HCT116 (cell line): ENCODE measurements around the gene SP110. TPM values are rescaled to one million over a fixed set of nuclear protein-coding genes. Genes with fewer than 3 reads are reported as not detected.

Experiments used
- ATAC-seq: fragments of 200-7000 bp; cut with Tn5 transposase; 2 replicates; pipeline ENCODE4 v1.9.1; 2020; ENCODE audit warnings: mild to moderate bottlenecking, moderate library complexity
- BruUV-seq: library from RNA; stranded (reverse); fragments of 400-500 nt; replicated peaks from 2 replicates; lab custom pipeline; 2021; lab: Mats Ljungman, UMichigan
- CTCF ChIA-PET: fragments of 300-600 bp; sonication (Branson Sonifier 250); formaldehyde crosslinking; loops from one replicate; lab custom pipeline; 2021; ENCODE audit warnings: antibody characterized with exemption; lab: Charles Lee
- POLR2A ChIA-PET: fragments of 300-600, 350-600 bp; sonication (Branson Sonifier 250); formaldehyde crosslinking; loops from one replicate; lab custom pipeline; 2021; ENCODE audit warnings: antibody characterized with exemption; lab: Charles Lee
- RAD21 ChIA-PET, 2 experiments: fragments of 300-600 bp; sonication (Branson Sonifier 250); formaldehyde crosslinking; loops; one replicate each; lab custom pipeline; 2023; ENCODE audit warnings: low total read pairs in 2 of 2; ENCODE audit not compliant: uncharacterized antibody in 2 of 2, unreplicated experiment in 2 of 2, low non-redundant PET in 1 of 2; lab: Charles Lee
- DNase-seq: peaks from one replicate; pipeline ENCODE4 v3.0.0-alpha.2; 2010; ENCODE audit warnings: low read depth, low spot score
- H2AFZ ChIP-seq: fragments of 200-600 bp; shearing (Covaris generic), sonication (generic); 2 replicates; pipeline ENCODE4 v1.6.1; 2017; ENCODE audit warnings: low read depth, mixed run types, mixed read lengths, antibody characterized with exemption, low read length; ENCODE audit not compliant: poor library complexity, severe bottlenecking
- H3K27ac ChIP-seq: 2 replicates; pipeline ENCODE4 v1.5.1; 2012; ENCODE audit warnings: low read depth, low read length
- H3K27me3 ChIP-seq: fragments of 200-600 bp; sonication (generic); 2 replicates; pipeline ENCODE4 v1.6.1; 2016; ENCODE audit warnings: mixed run types, low read length, mixed read lengths; ENCODE audit not compliant: insufficient read depth
- H3K36me3 ChIP-seq, 2 experiments: fragments of 200-500 bp in 1 of 2; fragments of 200-600 bp in 1 of 2; sonication (Bioruptor generic) in 1 of 2; sonication (generic) in 1 of 2; 2 replicates each; pipeline versions ENCODE4 v1.5.1 to v1.6.1; 2014 to 2016; ENCODE audit warnings: low read length in 2 of 2, inconsistent platforms in 1 of 2, mixed read lengths in 1 of 2, mixed run types in 1 of 2; ENCODE audit not compliant: insufficient read depth in 2 of 2, control insufficient read depth in 1 of 2
- H3K4me1 ChIP-seq, 2 experiments: fragments of 200-600 bp in 1 of 2; sonication (generic) in 1 of 2; 2 replicates each; pipeline versions ENCODE4 v1.5.1 to v1.6.1; 2012 to 2017; ENCODE audit warnings: low read length in 2 of 2, inconsistent platforms in 1 of 2, mild to moderate bottlenecking in 1 of 2, mixed read lengths in 1 of 2, mixed run types in 1 of 2, moderate library complexity in 1 of 2; ENCODE audit not compliant: insufficient read depth in 2 of 2, control insufficient read depth in 1 of 2
- H3K4me2 ChIP-seq: fragments of 200-600 bp; sonication (generic); 2 replicates; pipeline ENCODE4 v1.6.1; 2017; ENCODE audit warnings: mixed run types, low read length, mixed read lengths
- H3K4me3 ChIP-seq, 2 experiments: fragments of 200-600 bp in 1 of 2; sonication (generic) in 1 of 2; replicated peaks in 1 of 2; 2 replicates each; pipeline ENCODE4 v1.5.1; 2011 to 2016; ENCODE audit warnings: low read length in 2 of 2, control low read depth in 1 of 2, low read depth in 1 of 2, mild to moderate bottlenecking in 1 of 2, mixed read lengths in 1 of 2, mixed run types in 1 of 2
- H3K79me2 ChIP-seq: fragments of 200-600 bp; sonication (generic); 2 replicates; pipeline ENCODE4 v1.6.1; 2017; ENCODE audit warnings: mild to moderate bottlenecking, mixed run types, low read length, moderate library complexity, mixed read lengths; ENCODE audit not compliant: insufficient read depth
- H3K9ac ChIP-seq: fragments of 200-600 bp; sonication (generic); 2 replicates; pipeline ENCODE4 v1.6.1; 2016; ENCODE audit warnings: low read length, mixed read lengths
- H3K9me2 ChIP-seq: fragments of 200-600 bp; sonication (generic), shearing (Covaris generic); 2 replicates; pipeline ENCODE4 v1.6.1; 2017; ENCODE audit warnings: mixed run types, mild to moderate bottlenecking, moderate library complexity; ENCODE audit not compliant: insufficient read depth
- H3K9me3 ChIP-seq, 2 experiments: fragments of 200-500 bp in 1 of 2; fragments of 200-600 bp in 1 of 2; sonication (Bioruptor generic) in 1 of 2; sonication (generic) in 1 of 2; 2 replicates each; pipeline ENCODE4 v1.6.1; 2014 to 2017; ENCODE audit warnings: low read length in 2 of 2, mixed read lengths in 2 of 2, inconsistent platforms in 1 of 2, low read depth in 1 of 2, mild to moderate bottlenecking in 1 of 2, mixed run types in 1 of 2, moderate library complexity in 1 of 2; ENCODE audit not compliant: control insufficient read depth in 1 of 2, insufficient read depth in 1 of 2
- H4K20me1 ChIP-seq: fragments of 200-600 bp; sonication (generic), shearing (Covaris generic); 2 replicates; pipeline ENCODE4 v1.6.1; 2017; ENCODE audit warnings: mixed run types, mild to moderate bottlenecking, moderate library complexity; ENCODE audit not compliant: insufficient read depth
- ATF3 ChIP-seq: IDR thresholded peaks from 2 replicates; pipeline ENCODE4 v1.6.1; 2012
- CEBPB ChIP-seq: IDR thresholded peaks from 2 replicates; pipeline ENCODE4 v1.6.1; 2012; ENCODE audit warnings: low read depth
- EZH2 ChIP-seq: fragments of 200-600 bp; sonication (generic); IDR thresholded peaks from 2 replicates; pipeline ENCODE4 v1.6.1; 2017; ENCODE audit warnings: antibody characterized with exemption, mixed run types
- EZH2phosphoT487 ChIP-seq: fragments of 200-600 bp; IDR thresholded peaks from 2 replicates; pipeline ENCODE4 v1.6.1; 2018; ENCODE audit warnings: antibody characterized with exemption, borderline replicate concordance
- POLR2A ChIP-seq: IDR thresholded peaks from 2 replicates; pipeline ENCODE4 v1.7.0; 2011; ENCODE audit warnings: borderline replicate concordance; ENCODE audit not compliant: insufficient read depth, insufficient read length; ENCODE audit errors: extremely low read depth
- REST ChIP-seq: IDR thresholded peaks from 2 replicates; pipeline ENCODE4 v1.6.1; 2012; ENCODE audit warnings: low read depth
- SIN3A ChIP-seq: IDR thresholded peaks from 2 replicates; pipeline ENCODE4 v1.6.1; 2012; ENCODE audit warnings: low read depth
- YY1 ChIP-seq: IDR thresholded peaks from 2 replicates; pipeline ENCODE4 v1.6.1; 2011; ENCODE audit warnings: low read length, low read depth, moderate library complexity, mild to moderate bottlenecking; ENCODE audit not compliant: insufficient replicate concordance; ENCODE audit errors: extremely low read depth
- ZFX ChIP-seq: fragments of 450-650 bp; IDR thresholded peaks from 2 replicates; pipeline ENCODE4 v1.6.1; 2017
- ZNF274 ChIP-seq: fragments of 200-500 bp; sonication (Bioruptor generic); IDR thresholded peaks from 2 replicates; pipeline ENCODE4 v1.6.1; 2014; ENCODE audit warnings: mild to moderate bottlenecking, low read depth, low read length, inconsistent platforms
- intact Hi-C: fragments of 100-400 bp; cut with micrococcal nuclease; formaldehyde crosslinking; loops from 2 replicates; pipeline ENCODE4 v1.10.0; 2022
- total RNA-seq: library from RNA; stranded (reverse); gene quantifications from one replicate; pipeline ENCODE4 v1.2.1, GENCODE V29; 2021; ENCODE audit not compliant: unreplicated experiment

The SP110 gene
- total RNA-seq, 1 experiment from 2014 or later, result 8.5 TPM

GRCh38 chr2:230135130-230135525, 84.7 kb downstream of the SP110 start:
- H3K27ac ChIP-seq, result no peak overlapping the region
- H3K4me2 ChIP-seq, result no peak overlapping the region; the same call in 1 of the 2 replicates
- H3K9me3 ChIP-seq, result no peaks in the 10 kb centered on the region
- BruUV-seq, result no TSS peak
- POLR2A ChIA-PET, result no interaction called here
- TF ChIP-seq EZH2, result no peak
- TF ChIP-seq REST, result no peak
- no peak for TF ChIP-seq ATF3
- no peak for TF ChIP-seq ZNF274
- TF ChIP-seq EZH2phosphoT487, result no peak
- TF ChIP-seq CEBPB, result no peak
- no peak for TF ChIP-seq YY1
- TF ChIP-seq SIN3A, result no peak
- no peak for TF ChIP-seq ZFX
- no peak for TF ChIP-seq POLR2A
- intact Hi-C loops, result no loop called here
- H3K9ac ChIP-seq, result no peak overlapping the region
- CTCF ChIA-PET, result interaction anchor here (0.9 kb wide), 1 partner anchor 25 kb away, joined by 3 read pairs; no protein-coding TSS in a partner anchor
- H3K36me3 ChIP-seq, result no peaks in the 10 kb centered on the region
- H4K20me1 ChIP-seq, result no peaks in the 10 kb centered on the region
- H3K4me1 ChIP-seq, result peaks cover 12 to 27% of the 10 kb centered on the region in 2 experiments
- H3K9me2 ChIP-seq, result no peaks in the 10 kb centered on the region
- no peak overlapping the region for H3K4me3 ChIP-seq
- DNase-seq, result no peak
- no peak overlapping the region for H2AFZ ChIP-seq
- ATAC-seq, result no peak
- H3K27me3 ChIP-seq, result no peaks in the 10 kb centered on the region
- H3K79me2 ChIP-seq, result no peaks in the 10 kb centered on the region
- RAD21 ChIA-PET, result no interaction called here
